ENCODE results near the gene CASP2.

The CASP2 gene

DNA sequence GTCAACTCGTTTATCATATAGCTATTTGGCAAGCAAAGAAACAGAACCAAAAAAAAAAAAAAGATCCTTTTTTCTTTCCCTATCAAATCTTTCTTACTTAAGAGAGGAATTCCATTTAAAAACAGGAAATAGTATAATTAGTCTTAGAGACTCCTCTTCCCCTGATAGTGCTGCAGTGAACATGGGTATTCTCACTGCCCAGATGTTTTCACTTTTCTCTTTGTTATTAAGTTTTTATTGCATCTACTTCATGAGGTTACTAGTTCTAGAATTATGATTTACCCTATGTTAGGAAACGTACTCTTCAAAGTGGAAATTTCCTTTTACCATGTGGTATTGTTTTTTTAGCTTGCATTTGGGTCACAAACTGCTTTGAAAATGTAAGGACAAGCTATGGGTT is 8.5 kb downstream of the CASP2 start:
- Mint-ChIP-seq H3K27me3 (no peaks in the 10 kb centered on the region), H3K9me3 (no peaks in the 10 kb centered on the region), H3K36me3 (ENCODE audit: low read depth) (peaks cover 80% of the 10 kb centered on the region), H3K27ac (peak overlapping the region; percentile 11), H3K4me3 (no peak overlapping the region), H3K4me1 (peaks cover 41% of the 10 kb centered on the region)
- no peak for ATAC-seq
- no peak for DNase-seq

DNA sequence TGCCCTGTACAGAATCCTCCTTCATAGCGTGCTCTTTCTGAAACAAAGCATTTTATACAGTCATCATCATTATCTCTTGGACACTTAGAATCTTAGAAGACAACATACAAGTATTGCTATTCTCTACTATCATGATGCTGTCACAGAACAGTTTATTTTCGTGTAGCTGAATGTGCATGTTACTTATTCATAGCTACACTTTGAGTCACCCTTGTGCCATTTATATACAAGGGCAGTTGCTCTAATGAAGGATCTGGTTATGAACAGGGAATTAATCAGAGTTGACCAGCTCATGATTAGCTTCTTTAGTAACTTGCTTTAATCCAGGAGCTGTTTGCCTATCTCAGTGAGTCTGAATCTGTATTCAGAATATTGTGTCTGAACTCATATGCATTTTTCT is 11.2 kb downstream of the CASP2 start:
- Mint-ChIP-seq H3K36me3 (ENCODE audit: low read depth) (peaks cover 79% of the 10 kb centered on the region), H3K9me3 (no peaks in the 10 kb centered on the region), H3K4me3 (no peak overlapping the region), H3K27ac (no peak overlapping the region), H3K4me1 (peaks cover 23% of the 10 kb centered on the region), H3K27me3 (no peaks in the 10 kb centered on the region)
- ATAC-seq, result no peak
- DNase-seq, result no peak

DNA sequence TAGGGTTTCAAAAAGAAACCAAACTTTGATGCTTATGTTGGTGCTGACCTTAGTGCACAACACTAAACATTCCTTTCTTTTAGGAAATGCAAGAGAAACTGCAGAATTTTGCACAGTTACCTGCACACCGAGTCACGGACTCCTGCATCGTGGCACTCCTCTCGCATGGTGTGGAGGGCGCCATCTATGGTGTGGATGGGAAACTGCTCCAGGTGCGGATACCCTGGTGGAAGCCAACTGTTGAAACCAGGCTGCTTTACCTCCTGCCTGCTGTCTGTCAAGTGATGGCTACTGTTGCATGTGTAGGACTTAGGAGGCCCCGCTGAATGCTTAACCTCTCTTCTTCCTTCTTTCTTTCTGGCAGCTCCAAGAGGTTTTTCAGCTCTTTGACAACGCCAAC is 11.7 kb downstream of the CASP2 start:
- Mint-ChIP-seq H3K9me3 (no peaks in the 10 kb centered on the region), H3K4me1 (peaks cover 21% of the 10 kb centered on the region), H3K4me3 (no peak overlapping the region), H3K36me3 (ENCODE audit: low read depth) (peaks cover 79% of the 10 kb centered on the region), H3K27me3 (no peaks in the 10 kb centered on the region), H3K27ac (no peak overlapping the region)
- ATAC-seq (peak; percentile 79), DNase-seq (peak; percentile 58)

DNA sequence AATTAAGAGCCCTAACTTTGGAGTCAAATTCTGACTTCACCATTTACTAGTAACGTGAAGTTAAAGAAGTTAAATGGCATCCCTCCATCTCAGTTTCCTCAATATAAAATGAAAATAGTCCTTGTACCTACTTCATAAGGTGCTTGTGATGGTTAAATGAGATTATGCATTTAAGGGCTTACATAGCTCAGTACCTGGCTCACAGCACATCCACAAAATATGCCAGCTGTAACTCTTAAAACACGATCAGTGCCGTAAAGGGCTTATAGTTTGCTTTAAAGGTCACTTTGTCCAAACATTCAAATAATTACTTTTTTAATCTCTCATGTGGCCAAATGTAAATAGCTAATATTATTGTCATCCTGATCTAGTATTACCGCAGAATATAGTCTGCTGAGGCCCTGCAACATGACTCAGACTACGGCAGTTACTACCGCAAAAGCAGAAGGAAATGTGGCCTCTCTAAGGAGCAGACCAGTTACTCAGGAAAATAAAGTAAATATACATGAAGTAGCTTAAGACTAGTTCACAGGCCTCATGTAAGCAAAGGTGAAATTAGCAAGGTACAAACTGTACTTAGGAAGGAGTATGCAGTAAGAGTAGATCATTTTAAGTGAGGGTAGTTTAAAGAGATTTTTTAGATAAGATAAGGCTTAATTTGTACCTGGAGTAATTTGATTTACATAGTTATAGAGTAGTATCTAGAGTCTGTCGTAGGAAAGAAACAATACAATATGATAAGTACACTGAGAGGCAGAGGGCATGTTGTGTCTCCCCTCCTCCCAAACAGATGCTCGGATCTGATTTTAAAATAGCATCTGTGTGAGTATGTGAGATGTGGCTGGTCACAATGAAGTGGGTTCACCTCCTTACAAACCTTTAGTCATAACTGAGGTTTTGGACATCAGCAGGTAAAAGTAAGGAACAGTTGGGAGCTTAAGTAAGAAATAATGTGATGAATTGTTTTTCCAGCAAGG is 13.1 kb downstream of the CASP2 start:
- Mint-ChIP-seq H3K27ac (peak overlapping the region; percentile 12), H3K27me3 (no peaks in the 10 kb centered on the region), H3K36me3 (ENCODE audit: low read depth) (peaks cover 78% of the 10 kb centered on the region), H3K9me3 (no peaks in the 10 kb centered on the region), H3K4me3 (no peak overlapping the region), H3K4me1 (peaks cover 18% of the 10 kb centered on the region)
- no peak for DNase-seq
- ATAC-seq, result no peak

DNA sequence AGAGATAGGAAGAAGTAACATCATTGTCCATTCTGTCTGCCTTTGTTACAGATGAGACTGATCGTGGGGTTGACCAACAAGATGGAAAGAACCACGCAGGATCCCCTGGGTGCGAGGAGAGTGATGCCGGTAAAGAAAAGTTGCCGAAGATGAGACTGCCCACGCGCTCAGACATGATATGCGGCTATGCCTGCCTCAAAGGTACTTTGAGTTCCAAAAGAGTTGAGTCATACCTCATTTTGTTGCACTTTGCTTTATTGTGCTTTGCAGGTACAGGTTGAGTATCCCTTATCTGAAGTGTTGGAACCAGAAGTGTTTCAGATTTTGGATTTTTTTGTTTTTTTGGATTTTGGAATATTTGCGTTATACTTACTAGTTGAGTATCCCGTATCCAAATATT is 15.6 kb downstream of the CASP2 start:
- no peak for ATAC-seq
- no peak overlapping the region for H3K4me3 Mint-ChIP-seq
- no peaks in the 10 kb centered on the region for H3K9me3 Mint-ChIP-seq
- H3K27me3 Mint-ChIP-seq, result no peaks in the 10 kb centered on the region
- peaks cover 20% of the 10 kb centered on the region for H3K4me1 Mint-ChIP-seq
- no peak overlapping the region for H3K27ac Mint-ChIP-seq
- no peak for DNase-seq
- H3K36me3 Mint-ChIP-seq (ENCODE audit: low read depth), result peaks cover 78% of the 10 kb centered on the region

DNA sequence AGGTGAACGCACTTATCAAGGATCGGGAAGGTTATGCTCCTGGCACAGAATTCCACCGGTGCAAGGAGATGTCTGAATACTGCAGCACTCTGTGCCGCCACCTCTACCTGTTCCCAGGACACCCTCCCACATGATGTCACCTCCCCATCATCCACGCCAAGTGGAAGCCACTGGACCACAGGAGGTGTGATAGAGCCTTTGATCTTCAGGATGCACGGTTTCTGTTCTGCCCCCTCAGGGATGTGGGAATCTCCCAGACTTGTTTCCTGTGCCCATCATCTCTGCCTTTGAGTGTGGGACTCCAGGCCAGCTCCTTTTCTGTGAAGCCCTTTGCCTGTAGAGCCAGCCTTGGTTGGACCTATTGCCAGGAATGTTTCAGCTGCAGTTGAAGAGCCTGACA is 16.8 kb downstream of the CASP2 start:
- Mint-ChIP-seq H3K9me3 (no peaks in the 10 kb centered on the region), H3K4me1 (peaks cover 23% of the 10 kb centered on the region), H3K36me3 (ENCODE audit: low read depth) (peaks cover 85% of the 10 kb centered on the region), H3K27ac (no peak overlapping the region), H3K4me3 (no peak overlapping the region), H3K27me3 (no peaks in the 10 kb centered on the region)
- DNase-seq, result no peak
- ATAC-seq, result no peak

DNA sequence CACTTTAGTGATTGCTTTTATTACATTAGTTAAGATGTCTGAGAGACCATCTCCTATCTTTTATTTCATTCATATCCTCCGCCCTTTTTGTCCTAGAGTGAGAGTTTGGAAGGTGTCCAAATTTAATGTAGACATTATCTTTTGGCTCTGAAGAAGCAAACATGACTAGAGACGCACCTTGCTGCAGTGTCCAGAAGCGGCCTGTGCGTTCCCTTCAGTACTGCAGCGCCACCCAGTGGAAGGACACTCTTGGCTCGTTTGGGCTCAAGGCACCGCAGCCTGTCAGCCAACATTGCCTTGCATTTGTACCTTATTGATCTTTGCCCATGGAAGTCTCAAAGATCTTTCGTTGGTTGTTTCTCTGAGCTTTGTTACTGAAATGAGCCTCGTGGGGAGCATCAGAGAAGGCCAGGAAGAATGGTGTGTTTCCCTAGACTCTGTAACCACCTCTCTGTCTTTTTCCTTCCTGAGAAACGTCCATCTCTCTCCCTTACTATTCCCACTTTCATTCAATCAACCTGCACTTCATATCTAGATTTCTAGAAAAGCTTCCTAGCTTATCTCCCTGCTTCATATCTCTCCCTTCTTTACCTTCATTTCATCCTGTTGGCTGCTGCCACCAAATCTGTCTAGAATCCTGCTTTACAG is 17.4 kb downstream of the CASP2 start:
- Mint-ChIP-seq H3K27me3 (no peaks in the 10 kb centered on the region), H3K27ac (peak overlapping the region; percentile 15), H3K9me3 (no peaks in the 10 kb centered on the region), H3K4me3 (no peak overlapping the region), H3K36me3 (ENCODE audit: low read depth) (peaks cover 80% of the 10 kb centered on the region), H3K4me1 (peaks cover 29% of the 10 kb centered on the region)
- peak; percentile 51 for ATAC-seq
- DNase-seq, result peak; percentile 77

DNA sequence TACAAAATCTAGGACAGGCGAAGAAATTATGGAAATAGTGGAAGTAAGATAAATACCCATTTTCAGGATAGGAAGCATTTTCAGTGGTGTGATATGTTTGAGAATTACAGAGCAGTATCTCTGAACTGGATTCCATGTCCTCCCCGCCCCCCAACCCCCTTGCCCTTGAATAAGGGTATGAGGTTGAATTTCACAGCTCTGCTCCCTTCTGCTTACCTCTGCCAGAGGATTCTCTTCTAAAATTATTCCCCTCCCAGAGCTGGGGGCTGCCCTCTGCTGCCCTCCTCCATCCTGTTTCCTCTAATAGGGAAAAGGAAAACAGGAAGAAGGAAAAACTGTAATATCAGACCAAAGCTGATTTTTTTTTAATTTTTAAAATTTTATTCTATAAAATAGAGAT is 20.5 kb downstream of the CASP2 start:
- DNase-seq (no peak), ATAC-seq (no peak)
- Mint-ChIP-seq H3K4me1 (peaks cover 38% of the 10 kb centered on the region), H3K27me3 (no peaks in the 10 kb centered on the region), H3K9me3 (no peaks in the 10 kb centered on the region), H3K27ac (peak overlapping the region; percentile 10), H3K36me3 (ENCODE audit: low read depth) (peaks cover 56% of the 10 kb centered on the region), H3K4me3 (peak overlapping the region; percentile 9)

DNA sequence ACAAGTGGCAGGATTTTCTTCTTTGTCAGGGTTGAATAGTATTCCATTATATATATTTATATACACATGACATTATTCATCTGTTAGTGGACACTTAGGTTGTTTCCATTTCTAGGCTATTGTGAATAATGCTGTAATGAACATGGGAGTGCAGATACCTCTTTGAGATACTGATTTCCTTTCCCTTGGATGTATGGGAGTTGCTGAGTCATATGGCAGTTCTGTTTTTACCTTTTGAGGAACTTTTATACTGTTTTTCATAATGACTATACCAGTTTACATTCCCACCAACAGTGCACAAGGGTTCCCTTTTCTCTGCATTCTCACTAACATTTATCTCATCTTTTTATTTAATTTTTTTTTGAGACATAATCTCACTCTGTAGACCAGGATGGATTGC is 26.0 kb downstream of the CASP2 start:
- no peaks in the 10 kb centered on the region for H3K9me3 Mint-ChIP-seq
- ATAC-seq (no peak), DNase-seq (no peak)
- H3K27me3 Mint-ChIP-seq, result no peaks in the 10 kb centered on the region
- peaks cover 18% of the 10 kb centered on the region for H3K4me1 Mint-ChIP-seq
- peaks cover 9% of the 10 kb centered on the region for H3K36me3 Mint-ChIP-seq (ENCODE audit: low read depth)
- no peak overlapping the region for H3K27ac Mint-ChIP-seq
- no peak overlapping the region for H3K4me3 Mint-ChIP-seq

DNA sequence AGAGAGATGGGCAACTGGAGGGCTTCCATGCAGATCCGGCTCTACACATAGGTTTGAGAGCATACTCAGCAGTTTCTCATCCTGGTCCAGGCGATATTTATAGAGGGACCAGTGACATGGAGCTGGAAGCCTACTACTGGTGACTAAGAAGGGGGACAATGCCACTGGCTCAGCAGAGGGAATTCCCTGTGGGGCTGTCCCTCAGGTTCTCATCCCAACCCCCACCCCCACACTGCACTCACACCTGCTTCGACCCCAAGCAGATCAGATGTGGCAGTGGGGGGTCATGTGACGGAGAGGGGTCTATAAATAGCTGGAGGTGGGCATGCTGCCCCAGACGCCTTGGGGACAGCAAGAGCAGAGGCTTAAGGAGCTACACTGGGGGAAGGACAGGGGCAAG is 27.6 kb downstream of the CASP2 start, which contains the start of gene CLCN1:
CLCN1 (plus strand) TSS at position 336 of the 400 bp plus-strand sequence. CDS start 102 bp downstream, outside the sequence.
- Mint-ChIP-seq H3K36me3 (ENCODE audit: low read depth) (no peaks in the 10 kb centered on the region), H3K4me1 (peaks cover 6% of the 10 kb centered on the region), H3K4me3 (no peak within 1 kb of the TSS), H3K27me3 (no peaks in the 10 kb centered on the region), H3K27ac (no peak within 1 kb of the TSS), H3K9me3 (no peaks in the 10 kb centered on the region)
- no peak for ATAC-seq
- no peak for DNase-seq

DNA sequence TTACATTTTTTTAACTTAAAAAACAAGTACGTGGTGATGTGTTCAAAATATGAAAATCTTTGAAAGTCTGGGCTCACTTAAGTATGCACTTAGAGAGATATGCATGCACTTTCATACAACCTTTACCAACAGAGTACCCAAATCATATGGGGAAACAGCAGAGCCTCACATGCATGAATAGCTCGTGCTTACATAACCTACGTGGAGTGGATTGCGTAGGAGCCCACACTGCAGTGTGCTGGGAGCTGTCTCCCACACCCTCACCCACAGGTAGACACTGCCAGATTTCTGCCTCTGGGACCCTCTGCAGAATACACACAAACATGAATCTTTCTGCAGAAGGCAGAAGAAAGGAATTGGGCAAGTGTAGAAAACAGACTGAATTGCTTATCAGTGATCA is 28.3 kb downstream of the CASP2 start:
- Mint-ChIP-seq H3K36me3 (ENCODE audit: low read depth) (no peaks in the 10 kb centered on the region), H3K9me3 (no peaks in the 10 kb centered on the region), H3K4me1 (peaks cover 2% of the 10 kb centered on the region), H3K4me3 (no peak overlapping the region), H3K27me3 (no peaks in the 10 kb centered on the region), H3K27ac (no peak overlapping the region)
- no peak for ATAC-seq
- DNase-seq, result no peak

DNA sequence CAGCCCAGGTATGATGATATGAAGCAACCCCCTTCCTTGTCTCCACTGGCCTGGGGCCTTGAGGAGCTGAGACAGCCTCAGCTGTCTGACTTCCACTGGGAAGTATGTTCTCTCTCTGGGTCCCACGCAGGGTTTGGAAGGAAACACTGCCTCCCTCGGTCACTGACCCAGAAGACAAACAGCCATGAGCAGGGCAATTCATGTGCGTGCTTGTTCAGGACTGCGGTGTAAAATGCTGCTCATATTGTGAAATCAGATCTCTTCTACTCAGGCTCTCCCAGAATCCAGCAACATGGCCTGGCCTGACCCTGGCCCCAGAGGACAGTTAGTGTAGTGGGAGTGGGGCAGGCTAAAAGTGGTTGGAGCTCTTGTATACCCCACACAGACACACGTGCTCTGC is 30.5 kb downstream of the CASP2 start:
- DNase-seq, result no peak
- H3K27ac Mint-ChIP-seq, result no peak overlapping the region
- H3K4me3 Mint-ChIP-seq, result no peak overlapping the region
- H3K9me3 Mint-ChIP-seq, result no peaks in the 10 kb centered on the region
- H3K4me1 Mint-ChIP-seq, result no peaks in the 10 kb centered on the region
- ATAC-seq, result no peak
- no peaks in the 10 kb centered on the region for H3K36me3 Mint-ChIP-seq (ENCODE audit: low read depth)
- H3K27me3 Mint-ChIP-seq, result no peaks in the 10 kb centered on the region

DNA sequence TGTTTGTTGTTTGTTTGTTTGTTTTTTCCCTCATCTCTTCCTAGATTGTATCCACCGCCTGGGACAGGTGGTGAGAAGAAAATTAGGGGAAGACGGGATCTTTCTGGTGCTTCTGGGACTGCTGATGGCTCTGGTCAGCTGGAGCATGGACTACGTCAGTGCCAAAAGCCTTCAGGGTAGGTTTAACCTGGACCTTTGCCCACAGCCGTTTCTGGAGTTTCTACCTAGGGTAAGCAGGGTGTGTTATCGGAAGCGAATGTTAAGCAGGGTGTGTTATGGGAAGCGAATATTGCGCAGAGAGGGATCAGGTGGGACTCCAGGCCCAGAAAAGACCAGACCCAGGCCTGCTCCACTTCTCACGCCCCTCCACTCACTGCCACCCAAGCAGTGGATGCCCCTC is 32.5 kb downstream of the CASP2 start:
- no peak for ATAC-seq
- no peaks in the 10 kb centered on the region for H3K36me3 Mint-ChIP-seq (ENCODE audit: low read depth)
- H3K4me3 Mint-ChIP-seq, result no peak overlapping the region

DNA sequence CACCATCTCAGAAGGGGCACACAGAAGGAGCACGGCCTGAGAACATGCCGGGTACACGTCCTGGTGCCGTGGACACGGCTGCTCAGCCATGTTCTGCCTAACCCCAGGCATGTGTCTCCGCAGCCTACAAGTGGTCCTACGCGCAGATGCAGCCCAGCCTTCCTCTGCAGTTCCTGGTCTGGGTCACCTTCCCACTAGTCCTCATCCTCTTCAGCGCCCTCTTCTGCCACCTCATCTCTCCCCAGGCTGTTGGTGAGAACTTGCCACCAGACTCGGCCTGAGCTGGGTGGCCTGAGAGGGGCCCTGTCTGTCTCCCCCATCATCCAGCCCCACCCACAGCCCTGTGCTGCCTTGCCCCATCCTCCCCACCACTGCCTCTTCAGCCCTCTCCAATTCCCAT is 33.1 kb downstream of the CASP2 start:
- Mint-ChIP-seq H3K9me3 (no peaks in the 10 kb centered on the region), H3K36me3 (ENCODE audit: low read depth) (no peaks in the 10 kb centered on the region), H3K4me3 (no peak overlapping the region), H3K4me1 (peaks cover 6% of the 10 kb centered on the region), H3K27ac (no peak overlapping the region), H3K27me3 (no peaks in the 10 kb centered on the region)
- DNase-seq (no peak), ATAC-seq (no peak)

More for the DNA sequence above, 32.5 kb downstream of the CASP2 start:
- peaks cover 4% of the 10 kb centered on the region for H3K4me1 Mint-ChIP-seq
- no peak overlapping the region for H3K27ac Mint-ChIP-seq
- H3K27me3 Mint-ChIP-seq, result no peaks in the 10 kb centered on the region
- no peak for DNase-seq
- no peaks in the 10 kb centered on the region for H3K9me3 Mint-ChIP-seq

DNA sequence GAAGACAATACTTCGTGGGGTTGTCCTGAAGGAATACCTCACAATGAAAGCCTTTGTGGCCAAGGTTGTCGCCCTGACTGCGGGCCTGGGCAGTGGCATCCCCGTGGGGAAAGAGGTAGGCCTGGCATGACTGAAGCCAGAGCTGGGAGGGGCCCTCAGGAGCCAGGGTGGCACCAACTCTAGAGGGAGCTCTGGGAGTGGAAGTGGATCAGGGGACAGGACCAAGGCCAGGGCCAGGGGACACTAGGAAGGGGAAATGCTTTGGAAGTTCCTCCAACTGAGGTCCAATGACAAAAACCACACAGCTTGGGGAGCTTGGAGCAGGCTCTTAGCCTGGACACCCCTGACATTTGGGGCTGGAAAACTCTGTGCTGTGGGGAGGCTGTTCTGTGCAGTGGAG is 33.6 kb downstream of the CASP2 start:
- Mint-ChIP-seq H3K27ac (no peak overlapping the region), H3K9me3 (no peaks in the 10 kb centered on the region), H3K36me3 (ENCODE audit: low read depth) (no peaks in the 10 kb centered on the region), H3K27me3 (no peaks in the 10 kb centered on the region), H3K4me3 (no peak overlapping the region), H3K4me1 (peaks cover 6% of the 10 kb centered on the region)
- DNase-seq, result no peak
- ATAC-seq, result no peak

Data from activated naive CD8-positive, alpha-beta T cell treated with anti-CD3 and anti-CD28 coated beads, Interleukin-2, amount 50 U/mL, for 24 hours (primary cell).